Right lobe of liver (tissue), 6 donors: Measurements from ENCODE around the gene FAM76B. TPM values are rescaled to one million over a fixed set of nuclear protein-coding genes. Genes with fewer than 3 reads are reported as not detected.
A peak's percentile ranks its signal among the peaks of the same experiment; 100 is the strongest.

Source experiments
- ATAC-seq, 4 donors: fragments of 200-7000 bp; cut with Tn5 transposase; one replicate each; pipeline ENCODE4 v1.9.1; 2020; ENCODE audit warnings: mild to moderate bottlenecking in 4 of 4, moderate library complexity in 4 of 4
- DNase-seq, 3 donors: peaks; one replicate each; pipeline ENCODE4 v3.0.0-alpha.2; 2020
- H3K27ac ChIP-seq, 3 donors: fragments of 200-600 bp; one replicate each; pipeline ENCODE4 v1.8.0; 2022
- H3K27me3 ChIP-seq, 2 donors: fragments of 200-600 bp; one replicate each; pipeline ENCODE4 v1.8.0; 2022
- H3K36me3 ChIP-seq, 4 donors: fragments of 200-600 bp; sonication (generic) in 1 of 4; one replicate each; pipeline versions ENCODE4 v1.5.1 to v1.8.0; 2017 to 2022; ENCODE audit warnings: control low read depth in 1 of 4
- H3K4me1 ChIP-seq, 4 donors: fragments of 200-600 bp; sonication (generic) in 1 of 4; one replicate each; pipeline versions ENCODE4 v1.5.1 to v1.8.0; 2017 to 2022; ENCODE audit warnings: control low read depth in 1 of 4
- H3K4me3 ChIP-seq, 3 donors: fragments of 200-600 bp; one replicate each; pipeline ENCODE4 v1.8.0; 2022
- H3K9me3 ChIP-seq, 4 donors: fragments of 200-600 bp; sonication (generic) in 1 of 4; one replicate each; pipeline versions ENCODE4 v1.5.1 to v1.8.0; 2017 to 2022; ENCODE audit warnings: control low read depth in 1 of 4
- POLR2A ChIP-seq: fragments of 450-650 bp; IDR thresholded peaks from one replicate; pipeline ENCODE4 v1.6.1; 2017; ENCODE audit warnings: antibody characterized with exemption, mild to moderate bottlenecking
- WGBS: methylation state at CpG from one replicate; pipeline ENCODE4 v1.1.6; 2018; ENCODE audit warnings: low coverage, low lambda C conversion rate; ENCODE audit not compliant: insufficient coverage; ENCODE audit errors: missing lambda C conversion rate; 5-methylcytosine and 5-hydroxymethylcytosine counted together
- intact Hi-C, 2 donors: fragments of 100-400 bp; cut with DNase I; formaldehyde crosslinking; loops; one replicate each; pipeline versions ENCODE4 v1.11.2 to v1.14.1; 2022
- total RNA-seq, 6 experiments: library from RNA; depleted of rRNA in 2 of 6; stranded (reverse); fragments of >200 nt in 2 of 6; fragmentation: NEBNext Ultra II Directional in 3 of 6; extraction: Animal tissue kit (Norgen Biotek cat#: 25700) in 3 of 6; gene quantifications; one replicate each; pipeline versions ENCODE4 v1.1.0 to v1.2.4, GENCODE V29; 2016 to 2023
- TF ChIP-seq, protein P1 (sequence below), 4 donors: fragments of 200-600 bp in 3 of 4; fragments of 450-650 bp in 1 of 4; IDR thresholded peaks; one replicate each; pipeline versions ENCODE4 v1.5.1 to v1.8.0; 2016 to 2022; ENCODE audit warnings: antibody characterized with exemption in 4 of 4, mild to moderate bottlenecking in 2 of 4
- donor health status: DM: no; HTN: yes; CAD: no.
- donor health status: DM: no; HTN: no; CAD: no.
- donor health status: DM: no; HTN: no; CAD: no.
- donor health status: DM: no; HTN: yes; CAD: no.
- donor health status: DM: no; HTN: yes; CAD: no.

Gene FAM76B
- total RNA-seq, 6 experiments from 2014 or later: 12.9 to 28.1 (median 16.6) TPM

GRCh38 chr11:95766701-95767100 is 22.9 kb downstream of the FAM76B start:
- ATAC-seq: no peak
- H3K4me3 ChIP-seq: no peak overlapping the region
- no peak for DNase-seq
- no peak for TF ChIP-seq POLR2A
- TF ChIP-seq, protein P1, sequence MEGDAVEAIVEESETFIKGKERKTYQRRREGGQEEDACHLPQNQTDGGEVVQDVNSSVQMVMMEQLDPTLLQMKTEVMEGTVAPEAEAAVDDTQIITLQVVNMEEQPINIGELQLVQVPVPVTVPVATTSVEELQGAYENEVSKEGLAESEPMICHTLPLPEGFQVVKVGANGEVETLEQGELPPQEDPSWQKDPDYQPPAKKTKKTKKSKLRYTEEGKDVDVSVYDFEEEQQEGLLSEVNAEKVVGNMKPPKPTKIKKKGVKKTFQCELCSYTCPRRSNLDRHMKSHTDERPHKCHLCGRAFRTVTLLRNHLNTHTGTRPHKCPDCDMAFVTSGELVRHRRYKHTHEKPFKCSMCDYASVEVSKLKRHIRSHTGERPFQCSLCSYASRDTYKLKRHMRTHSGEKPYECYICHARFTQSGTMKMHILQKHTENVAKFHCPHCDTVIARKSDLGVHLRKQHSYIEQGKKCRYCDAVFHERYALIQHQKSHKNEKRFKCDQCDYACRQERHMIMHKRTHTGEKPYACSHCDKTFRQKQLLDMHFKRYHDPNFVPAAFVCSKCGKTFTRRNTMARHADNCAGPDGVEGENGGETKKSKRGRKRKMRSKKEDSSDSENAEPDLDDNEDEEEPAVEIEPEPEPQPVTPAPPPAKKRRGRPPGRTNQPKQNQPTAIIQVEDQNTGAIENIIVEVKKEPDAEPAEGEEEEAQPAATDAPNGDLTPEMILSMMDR (IDR thresholded peaks at IDR 0.05): no peak
- intact Hi-C loops: no loop called here
- no peaks in the 10 kb centered on the region for H3K9me3 ChIP-seq
- WGBS: 84% methylated on average over 3 of the region's 3 CpGs
- H3K36me3 ChIP-seq: peaks cover 0 to 18% (median 1%) of the 10 kb centered on the region in 4 donors
- H3K27ac ChIP-seq: no peak overlapping the region
- no peaks in the 10 kb centered on the region for H3K4me1 ChIP-seq
- H3K27me3 ChIP-seq: no peaks in the 10 kb centered on the region

GRCh38 chr11:95764267-95764898 is 25.2 kb downstream of the FAM76B start:
- WGBS: 20% methylated on average over 4 of the region's 4 CpGs
- DNase-seq (no peak), ATAC-seq (peak; percentile 75 to 84 (median 80))

DNA sequence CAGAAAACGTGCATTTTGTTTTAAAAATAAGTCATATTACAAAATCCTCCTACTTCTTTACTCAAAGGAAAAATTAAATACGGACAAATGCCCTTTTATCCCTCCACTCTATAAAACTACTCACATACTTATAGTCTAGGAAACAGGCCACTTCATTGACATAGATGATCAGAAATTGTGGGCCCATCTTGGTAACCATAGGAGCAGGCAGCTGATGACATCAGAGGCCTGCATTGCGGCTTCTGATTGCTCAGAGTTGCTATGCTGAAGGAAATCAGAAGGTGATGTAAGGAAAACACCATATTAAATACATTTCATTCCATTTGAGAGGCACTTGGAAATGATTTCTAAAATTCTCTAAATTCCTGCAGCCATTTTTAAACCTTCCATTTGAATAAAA is 27.0 kb downstream of the FAM76B start:
- H3K9me3 ChIP-seq: no peaks in the 10 kb centered on the region

More at GRCh38 chr11:95764267-95764898, 25.2 kb downstream of the FAM76B start:
- TF ChIP-seq, protein P1 (IDR thresholded peaks at IDR 0.05): peak; percentile 68 to 77 (median 73)
- TF ChIP-seq POLR2A: no peak
- H3K4me3 ChIP-seq: no peak overlapping the region
- intact Hi-C loops: loop anchor here in 1 of 2 donors (5.0 kb wide), 1 partner anchor 612 kb away; no protein-coding TSS in a partner anchor
- no peaks in the 10 kb centered on the region for H3K27me3 ChIP-seq
- no peaks in the 10 kb centered on the region for H3K9me3 ChIP-seq
- no peak overlapping the region for H3K27ac ChIP-seq
- H3K4me1 ChIP-seq: no peaks in the 10 kb centered on the region
- H3K36me3 ChIP-seq: peaks cover 0 to 5% (median 0%) of the 10 kb centered on the region in 4 donors

DNA sequence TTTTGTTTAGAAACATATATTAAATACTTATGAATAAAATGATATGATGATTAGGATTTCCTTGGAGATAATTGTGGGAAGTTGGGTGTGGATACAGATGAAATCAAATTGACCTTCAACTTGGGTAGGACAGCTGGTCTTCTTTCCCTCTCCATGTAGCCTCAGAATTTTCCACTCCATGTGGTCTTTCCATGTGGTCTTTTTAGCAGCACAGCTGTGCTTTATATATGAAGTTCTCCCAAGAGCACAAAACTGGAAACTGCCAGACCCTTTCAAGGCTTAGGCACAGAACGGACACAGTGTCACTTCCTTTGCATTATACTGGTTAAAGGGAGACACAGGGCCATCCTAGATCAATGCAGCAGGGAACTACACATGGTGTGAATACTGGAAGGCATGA is 28.6 kb downstream of the FAM76B start:
- no peak for ATAC-seq
- no peak for DNase-seq
- intact Hi-C loops: loop anchor here in 1 of 2 donors (5.0 kb wide), 1 partner anchor 609 kb away; no protein-coding TSS in a partner anchor
- TF ChIP-seq, protein P1 (IDR thresholded peaks at IDR 0.05): no peak
- no peak for TF ChIP-seq POLR2A
- 75% methylated on average over 1 of the region's 1 CpG for WGBS
- Histone ChIP-seq H3K4me1 (no peaks in the 10 kb centered on the region), H3K27me3 (no peaks in the 10 kb centered on the region), H3K27ac (no peak overlapping the region), H3K4me3 (no peak overlapping the region), H3K9me3 (no peaks in the 10 kb centered on the region), H3K36me3 (no peaks in the 10 kb centered on the region)

More for the DNA sequence above, 27.0 kb downstream of the FAM76B start:
- no peak overlapping the region for H3K27ac ChIP-seq
- 76% methylated on average over 3 of the region's 3 CpGs for WGBS
- intact Hi-C loops: loop anchor here in 1 of 2 donors (5.0 kb wide), 1 partner anchor 610 kb away; no protein-coding TSS in a partner anchor
- no peak for TF ChIP-seq POLR2A
- TF ChIP-seq, protein P1 (IDR thresholded peaks at IDR 0.05): no peak
- no peak overlapping the region for H3K4me3 ChIP-seq
- ATAC-seq (no peak), DNase-seq (no peak)
- H3K4me1 ChIP-seq: no peaks in the 10 kb centered on the region
- no peaks in the 10 kb centered on the region for H3K36me3 ChIP-seq
- H3K27me3 ChIP-seq: no peaks in the 10 kb centered on the region
